Stimulated activated CD8-positive, alpha-beta memory T cell treated with anti-CD3 and anti-CD28 coated beads, Interleukin-4, amount 100 ng/mL, for 48 hours (primary cell): Measurements from ENCODE around the gene ARSG.

Source experiments
- DNase-seq: peaks from one replicate; pipeline ENCODE4 v3.0.0-alpha.2; 2020

The ARSG gene

GRCh38 chr17:68379692-68380677 lies 88.7 kb downstream of the ARSG start:
- no peak for DNase-seq

DNA sequence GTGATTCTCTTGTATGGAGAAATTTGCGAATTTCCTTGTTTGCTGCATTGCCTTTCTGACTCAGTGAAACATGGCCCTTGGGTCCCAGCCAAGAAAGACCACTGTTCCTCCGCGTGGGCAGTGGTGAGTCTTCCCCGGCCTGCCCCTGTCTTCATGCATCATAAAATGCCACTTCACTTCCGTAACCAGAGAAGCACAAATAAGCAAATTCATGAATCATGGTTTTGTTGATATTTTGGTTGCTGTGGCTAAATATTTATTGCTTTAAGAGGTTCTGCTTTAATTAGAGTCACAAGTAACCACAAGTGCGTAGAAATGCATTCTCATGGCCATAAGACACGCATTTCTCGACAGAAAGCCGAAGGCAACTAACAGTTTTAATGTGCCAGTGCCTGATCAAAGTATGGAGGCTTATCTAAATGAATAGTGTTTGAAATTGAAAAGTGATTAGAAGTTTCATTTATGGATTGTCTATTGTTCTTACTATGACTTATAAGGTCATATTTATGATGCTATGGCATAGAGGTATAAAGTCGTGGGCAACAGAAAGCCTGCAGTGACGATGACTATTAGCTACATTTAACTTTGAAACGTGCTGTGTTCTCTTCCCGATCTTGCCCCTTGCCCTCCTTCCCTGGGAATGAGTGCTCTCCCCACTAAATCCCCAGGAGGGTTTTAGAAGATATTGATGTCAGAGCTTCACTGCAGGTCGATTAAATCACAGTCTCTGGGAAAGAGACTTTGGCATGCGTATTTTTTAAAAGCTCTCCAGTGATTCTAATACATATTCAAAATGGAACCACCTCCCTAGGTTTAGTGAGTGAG lies 90.0 kb downstream of the ARSG start:
- peak; percentile 63 for DNase-seq

GRCh38 chr17:68382582-68383085 lies 91.3 kb downstream of the ARSG start:
- no peak for DNase-seq

GRCh38 chr17:68383120-68383442 lies 91.8 kb downstream of the ARSG start:
- DNase-seq: no peak

DNA sequence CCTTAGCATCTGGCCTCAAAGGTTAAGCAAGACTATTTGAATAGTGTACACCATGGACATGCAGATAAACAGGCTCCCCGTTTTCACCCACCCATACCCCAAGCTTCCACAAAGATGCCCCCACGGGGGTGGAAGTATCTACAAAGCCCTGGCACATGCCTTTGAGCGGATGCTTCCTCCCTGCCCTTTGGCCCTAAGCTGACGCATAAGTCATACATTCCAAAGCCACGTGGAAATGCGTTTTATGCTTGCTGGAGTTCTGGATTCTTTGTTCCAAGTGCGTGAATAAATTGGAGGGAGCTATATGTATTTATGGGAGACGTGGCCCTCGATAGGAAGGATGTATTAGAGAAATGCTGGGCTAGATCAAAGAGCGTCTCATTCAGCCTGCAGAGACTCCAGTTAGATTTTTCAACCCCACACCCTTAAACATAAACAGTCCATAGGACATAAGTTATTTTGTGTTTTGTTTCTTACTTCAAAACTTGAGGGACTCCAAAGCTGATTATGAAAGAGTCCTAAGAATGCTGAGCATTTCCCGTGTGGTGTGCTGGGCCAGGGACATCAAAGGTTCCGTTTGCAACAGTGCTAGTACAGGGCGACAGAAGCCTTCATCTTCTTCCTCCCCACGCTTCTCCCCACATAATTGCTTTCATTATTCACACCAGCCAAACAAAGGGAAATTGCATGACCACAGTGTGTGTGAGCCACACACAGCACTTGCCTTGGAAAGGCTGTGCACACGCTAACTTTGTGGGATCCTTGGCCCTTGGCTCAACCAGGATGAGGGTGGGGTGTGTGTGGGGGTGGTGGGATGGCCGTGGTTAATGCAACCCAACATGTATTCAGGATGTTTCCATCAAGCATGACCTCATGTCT lies 92.4 kb downstream of the ARSG start:
- DNase-seq: no peak

GRCh38 chr17:68384471-68384870 lies 93.2 kb downstream of the ARSG start:
- no peak for DNase-seq

DNA sequence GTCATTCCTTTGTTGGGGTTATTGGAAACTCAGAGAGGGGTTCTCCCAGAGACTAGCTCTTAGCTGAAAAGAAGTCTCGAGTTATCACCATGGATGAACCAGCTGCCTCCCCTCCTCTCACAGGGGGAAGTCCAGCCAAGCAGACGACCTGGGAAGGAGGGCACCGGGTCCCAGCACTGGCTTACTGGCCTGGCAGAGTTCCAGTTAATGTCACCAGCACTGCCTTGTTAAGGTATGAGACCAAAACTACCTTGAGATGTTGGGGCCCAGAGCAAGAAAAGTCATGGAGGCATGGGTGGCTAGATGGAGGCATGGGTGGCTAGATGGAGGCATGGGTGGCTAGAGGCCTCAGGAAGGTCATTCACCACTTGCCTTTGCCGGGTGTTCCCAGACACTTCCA lies 93.6 kb downstream of the ARSG start:
- no peak for DNase-seq

DNA sequence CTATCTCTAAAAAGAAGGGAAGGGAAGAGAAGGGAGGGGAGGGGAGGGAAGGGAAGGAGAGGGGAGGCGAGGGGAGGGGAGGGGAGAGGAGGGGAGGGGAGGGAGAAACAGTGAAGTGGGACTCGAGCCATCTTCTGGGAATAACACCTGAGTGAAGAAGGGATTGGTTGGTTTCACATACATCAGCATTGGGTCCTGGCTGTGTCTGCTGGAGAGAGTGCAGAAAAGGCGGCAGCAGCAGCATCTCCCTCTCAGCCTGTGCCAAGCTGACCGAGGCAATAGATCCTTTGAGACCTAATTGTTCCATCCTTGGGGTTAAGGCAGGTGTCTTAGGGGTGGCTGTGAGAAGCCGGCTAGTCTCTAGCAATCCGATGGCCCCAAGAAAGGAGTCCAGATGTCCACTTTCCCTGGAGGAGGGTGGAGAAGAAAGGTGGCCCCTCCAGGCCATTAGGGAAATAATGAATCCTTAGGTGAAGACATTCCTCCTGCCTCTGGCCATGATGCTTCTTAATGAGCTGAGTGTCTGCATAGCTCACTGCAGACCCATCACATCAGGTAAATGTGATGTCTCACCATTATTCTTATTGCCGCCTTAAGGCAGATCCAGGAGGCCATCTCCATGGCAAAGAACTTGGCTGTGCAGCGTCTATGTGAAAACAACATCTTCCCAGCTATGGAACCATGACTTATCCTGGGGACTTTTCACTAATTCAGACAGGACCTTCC lies 94.4 kb downstream of the ARSG start:
- no peak for DNase-seq

DNA sequence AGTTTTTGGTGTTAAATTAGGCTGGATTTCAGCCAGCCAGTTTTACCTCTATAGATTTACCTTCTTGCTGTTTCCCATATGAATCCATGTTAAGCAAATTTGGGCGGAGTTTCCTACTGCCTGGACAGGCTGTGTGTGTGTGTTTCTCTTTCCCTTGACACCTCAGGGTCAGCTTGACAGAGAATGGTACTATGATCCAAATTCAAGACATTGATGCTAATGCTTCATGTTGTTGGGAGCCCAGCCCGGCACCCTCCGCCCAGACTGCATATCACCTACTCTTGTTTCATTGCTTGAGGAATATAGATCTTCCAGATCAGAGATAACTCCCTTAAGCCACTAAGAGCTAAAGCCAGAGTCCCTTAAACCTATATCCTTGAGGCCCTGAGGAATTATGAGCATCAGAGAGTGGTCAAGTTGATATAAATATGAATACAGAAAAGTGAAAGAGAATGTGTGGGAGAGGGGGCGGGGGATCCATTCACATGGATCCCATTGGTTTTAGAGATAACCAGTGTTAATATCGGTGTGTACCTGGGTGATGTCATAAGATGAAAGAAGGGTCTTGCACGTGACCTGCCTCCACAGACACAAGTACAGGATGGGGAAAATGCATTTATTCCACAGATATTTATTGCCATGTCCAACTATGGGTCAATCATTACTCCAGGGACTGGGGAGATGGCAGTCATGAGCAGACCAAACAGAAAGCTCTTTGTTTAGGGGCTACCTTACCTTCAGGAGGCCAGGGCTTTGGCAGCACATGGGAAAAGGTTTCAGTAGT lies 96.3 kb downstream of the ARSG start:
- DNase-seq: no peak

DNA sequence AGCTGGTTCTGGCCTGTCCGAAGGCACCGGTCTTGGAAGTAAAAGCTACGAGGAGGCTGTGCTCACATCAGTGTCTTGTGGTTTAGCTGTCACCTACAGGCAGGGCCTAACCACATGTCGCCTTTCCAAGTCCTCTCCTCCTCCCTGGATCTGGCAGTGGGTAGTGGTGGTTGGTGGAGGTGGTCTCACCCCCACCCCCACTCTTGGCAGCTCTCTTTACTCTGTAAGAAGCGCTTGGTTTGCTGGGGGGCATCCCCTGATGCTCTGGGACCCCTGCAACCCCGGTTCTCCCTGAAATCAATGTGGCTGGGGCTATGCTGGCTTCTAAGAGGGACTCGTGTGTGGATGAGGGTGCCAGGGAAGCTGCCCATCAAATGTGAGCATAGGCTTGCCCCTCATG lies 97.7 kb downstream of the ARSG start:
- no peak for DNase-seq

- DNase-seq: no peak
These were observed 99.7 kb downstream of the ARSG start for GRCh38 chr17:68390888-68391545.

DNA sequence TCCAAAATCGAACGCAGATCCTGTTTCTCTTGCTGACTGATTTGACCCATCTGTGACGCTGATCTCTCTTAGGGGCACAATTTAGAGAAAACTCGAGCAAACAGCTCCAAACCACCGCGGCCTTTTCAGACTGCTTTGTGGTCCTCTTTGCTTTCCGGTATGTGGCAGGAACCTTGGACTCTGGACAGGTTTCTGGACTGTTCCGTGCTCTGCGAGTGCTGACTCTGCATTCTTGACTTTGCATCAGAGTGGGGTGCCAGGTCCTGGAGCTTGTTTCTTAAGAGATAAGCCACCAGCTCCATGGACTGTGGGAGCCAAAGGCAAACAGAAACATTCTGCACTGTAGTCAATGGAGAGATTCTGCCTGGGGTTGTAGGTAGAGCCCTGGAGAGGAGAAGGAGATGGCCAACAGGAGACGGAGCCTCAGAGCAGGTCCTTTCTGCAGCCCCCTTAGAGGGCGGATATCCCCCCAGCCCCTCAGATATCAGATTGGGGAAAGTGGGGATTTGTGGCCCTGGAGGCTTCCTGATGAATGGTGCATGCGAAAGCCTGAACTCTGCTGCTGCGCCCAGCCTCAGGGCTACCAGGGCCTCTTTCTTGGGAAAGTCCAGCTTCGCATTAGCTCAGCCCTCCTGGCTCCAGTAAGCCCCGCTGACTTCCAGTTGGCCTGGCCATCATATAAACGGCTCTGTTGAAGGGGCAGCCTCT lies 100.4 kb downstream of the ARSG start:
- DNase-seq: no peak

- no peak for DNase-seq
These were observed 103.5 kb downstream of the ARSG start for GRCh38 chr17:68394608-68395331.

DNA sequence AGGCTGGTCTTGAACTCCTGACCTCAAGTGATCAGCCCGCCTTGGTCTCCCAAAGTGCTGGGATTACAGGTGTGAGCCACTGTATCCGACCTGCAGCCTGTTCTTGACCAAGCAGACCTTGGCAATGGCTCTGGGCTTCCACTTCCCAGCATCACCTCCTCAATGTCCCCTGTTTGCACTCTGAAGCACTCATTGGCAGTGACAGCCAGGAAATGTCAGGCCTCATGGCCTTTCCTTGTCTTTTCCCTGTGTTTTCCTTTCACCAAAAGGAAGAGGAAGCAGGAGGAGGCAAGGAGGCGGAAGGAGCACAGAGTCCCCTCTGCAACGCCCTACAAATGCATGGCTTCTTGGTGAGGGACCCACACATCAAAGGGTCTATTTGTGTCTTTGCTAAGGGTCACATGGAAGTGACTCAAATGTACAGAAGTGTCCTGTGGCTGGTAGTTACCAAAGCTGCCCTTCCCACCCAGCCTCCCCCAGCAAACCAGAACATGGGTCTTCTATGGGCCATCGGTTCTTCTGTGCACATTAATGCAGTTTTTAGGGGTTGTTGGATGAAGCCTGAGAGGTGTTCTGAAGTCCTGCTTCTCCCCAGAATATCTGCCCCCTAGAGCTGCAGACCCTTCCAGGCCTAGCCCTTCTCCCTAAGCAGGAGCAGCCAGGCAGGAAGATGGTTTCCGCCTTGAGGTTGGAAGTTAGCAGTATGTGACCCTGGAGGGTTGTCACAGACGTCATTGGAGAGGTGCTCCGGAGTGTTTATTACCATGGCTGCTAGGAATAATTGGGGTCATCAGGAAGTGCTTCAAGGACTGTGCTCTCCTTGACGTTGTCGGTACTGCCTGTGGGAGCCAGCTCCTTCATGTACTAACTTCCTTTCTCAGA lies 105.2 kb downstream of the ARSG start:
- DNase-seq: no peak

DNA sequence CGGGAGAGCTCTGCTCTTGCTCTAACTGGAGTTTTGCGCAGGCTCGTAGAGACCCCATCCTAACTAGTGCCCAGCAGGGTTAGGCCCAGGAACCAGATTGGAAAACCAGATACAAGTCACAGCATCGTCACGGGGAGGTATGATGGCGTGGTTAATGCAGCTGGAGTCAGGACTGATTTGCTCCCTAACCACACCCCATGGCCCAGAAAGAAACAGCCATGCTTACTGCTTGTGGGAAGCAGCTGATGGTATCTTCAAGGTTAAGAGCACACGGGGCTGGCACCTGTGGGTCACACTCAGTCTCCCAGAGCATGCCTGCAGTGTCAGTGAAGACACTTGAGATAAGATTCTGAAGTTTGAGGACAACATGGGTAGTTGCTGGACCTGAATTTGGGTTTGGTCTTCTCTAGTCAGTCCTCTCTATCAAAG lies 105.8 kb downstream of the ARSG start:
- no peak for DNase-seq

DNA sequence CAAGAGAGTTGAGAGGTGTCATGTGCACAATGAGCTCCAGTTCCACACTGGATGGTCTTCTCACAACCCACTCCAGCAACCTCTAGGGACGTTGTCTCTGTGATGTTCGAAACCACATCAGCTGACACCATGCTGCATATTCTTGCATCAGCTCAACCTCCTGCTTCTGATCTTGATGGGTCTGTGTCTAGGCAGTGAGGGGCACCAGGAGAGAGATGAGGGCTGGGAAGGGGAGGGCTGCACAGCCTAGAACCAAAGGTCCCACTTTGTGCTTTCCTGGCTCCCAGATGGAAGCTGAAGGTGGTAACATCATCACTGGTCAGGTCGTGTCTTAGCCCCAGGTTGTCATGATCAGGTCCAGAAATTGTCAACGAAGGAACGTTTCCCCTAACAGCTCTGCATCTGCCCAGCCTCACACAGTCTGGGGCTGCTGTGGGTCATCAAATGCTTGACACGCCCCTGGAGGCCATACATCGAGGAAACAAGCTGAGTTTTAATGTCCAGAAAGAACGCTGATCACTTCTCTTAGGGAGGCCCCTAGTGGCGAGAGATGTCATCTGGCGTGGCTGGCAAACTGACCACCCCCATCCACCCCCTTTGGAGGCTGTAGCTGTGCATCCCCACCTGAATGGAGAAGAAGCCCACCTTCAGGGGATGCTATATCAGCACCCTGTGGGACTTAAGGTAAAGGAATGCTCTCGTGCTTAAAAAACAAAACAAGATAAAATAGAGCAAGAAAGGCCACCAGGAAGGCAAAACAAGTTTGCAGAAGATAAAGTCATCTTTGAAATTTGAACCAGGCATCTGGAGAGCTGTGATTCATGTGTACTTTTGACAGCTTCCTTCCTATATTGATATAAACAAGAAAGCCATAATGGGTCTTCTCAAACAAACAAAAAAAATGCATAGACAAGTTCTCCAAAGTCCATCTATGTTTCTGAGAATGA lies 107.7 kb downstream of the ARSG start:
- DNase-seq: peak; percentile 55
